Stimulated activated CD4-positive, alpha-beta T cell treated with anti-CD3 and anti-CD28 coated beads, Interleukin-12 subunit alpha, Interleukin-12 subunit beta, amount 100 ng/mL, for 24 hours (primary cell): ENCODE measurements around the gene H2BK1.

Experiments
- DNase-seq, 2 experiments: peaks; one replicate each; pipeline ENCODE4 v3.0.0-alpha.2; 2020; ENCODE audit warnings: low read depth in 2 of 2

H2BK1 gene

DNA sequence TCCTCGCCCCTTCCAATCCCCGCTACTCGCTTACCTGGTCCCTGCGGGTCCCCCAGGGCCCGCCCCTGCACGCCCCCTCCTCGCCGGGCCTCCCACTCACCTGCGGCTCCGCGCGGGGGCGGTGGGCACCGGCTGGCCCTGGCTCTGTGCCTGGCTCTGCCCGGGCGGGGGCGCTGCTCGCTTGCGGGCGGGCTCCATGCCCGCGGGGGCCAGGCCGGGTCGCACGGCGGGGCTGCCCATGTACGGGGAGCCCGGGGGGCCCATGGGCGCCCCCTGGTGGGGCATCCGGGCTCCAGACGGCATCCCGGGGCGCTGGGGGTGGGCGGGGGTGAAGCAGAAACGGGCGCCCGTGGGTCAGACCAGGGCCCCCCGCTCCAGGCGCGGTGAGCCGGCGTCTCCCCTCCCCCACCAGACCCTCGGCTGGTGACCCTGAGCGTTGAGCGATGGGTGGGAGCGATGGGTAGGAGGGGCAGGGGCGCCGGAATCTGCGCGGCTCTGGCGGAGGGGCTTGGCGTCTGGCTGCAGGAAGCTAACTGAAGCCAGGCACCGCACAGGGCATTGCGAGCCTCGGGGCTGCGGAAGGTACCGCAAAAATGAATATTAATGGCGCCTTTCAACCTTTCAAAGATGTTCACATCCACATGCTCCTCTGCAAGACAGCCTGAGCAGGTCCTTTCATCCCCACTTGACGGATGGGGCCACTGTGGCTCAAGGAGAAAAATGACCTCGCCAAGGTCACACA, 35.2 kb upstream of the H2BK1 start:
- DNase-seq, result no peak

DNA sequence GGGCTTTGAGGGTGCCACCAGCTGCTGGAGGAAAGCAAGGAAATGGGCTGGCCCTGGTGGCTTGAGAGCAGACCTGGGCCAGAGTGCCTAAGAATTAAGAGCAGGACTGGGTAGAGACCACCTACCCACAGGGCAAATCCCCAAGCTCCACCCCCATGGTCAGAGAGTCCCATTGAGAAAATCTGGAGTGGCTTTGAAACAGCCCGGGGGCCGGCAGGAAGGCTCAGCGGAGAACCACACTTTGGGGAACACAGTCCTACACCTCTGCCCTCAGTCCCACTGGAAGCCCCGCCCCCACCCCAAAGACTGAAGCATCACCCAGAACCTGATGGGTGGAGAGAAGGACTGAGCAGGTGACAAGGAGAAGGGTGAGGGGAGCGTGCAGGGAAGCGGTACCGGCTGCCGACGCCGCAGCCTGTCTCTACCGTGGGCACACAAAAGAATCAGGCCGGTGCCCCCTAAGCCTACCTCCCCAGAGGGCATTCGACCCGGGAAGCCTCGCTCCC, 34.6 kb upstream of the H2BK1 start:
- no peak for DNase-seq

DNA sequence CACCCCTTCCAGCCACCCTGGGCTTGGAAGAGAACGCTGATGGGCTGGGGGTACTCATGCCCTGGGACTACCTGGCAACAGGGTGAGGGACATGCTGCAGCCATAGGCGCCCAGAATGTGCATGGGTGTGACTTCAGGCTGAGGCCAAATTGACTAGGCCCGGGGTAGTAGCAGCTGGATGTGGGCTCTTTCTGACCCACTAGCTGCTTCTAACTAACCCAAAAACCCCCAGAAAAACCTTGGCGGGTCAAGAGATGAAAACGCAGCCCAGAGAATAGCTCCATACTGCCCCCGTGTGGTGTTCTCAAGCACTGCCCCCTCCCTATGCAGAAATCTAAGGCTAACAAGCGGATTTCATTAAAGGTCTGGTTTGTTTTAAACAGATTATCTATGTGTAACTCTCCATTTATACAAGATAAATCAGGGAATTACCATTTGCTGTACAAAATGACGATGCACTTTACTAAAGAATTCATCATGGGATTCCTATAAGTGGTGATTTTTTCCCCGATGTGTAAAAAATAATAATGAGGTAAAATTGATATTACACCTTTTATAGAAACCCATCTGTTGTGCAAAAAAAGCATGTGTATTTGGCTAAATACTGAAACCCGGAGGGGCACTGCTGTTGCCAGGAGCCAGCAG, 34.0 kb upstream of the H2BK1 start:
- DNase-seq, result no peak

- DNase-seq, result no peak
Observed at GRCh38 chr7:151243408-151244195, 33.3 kb upstream of the H2BK1 start.

DNA sequence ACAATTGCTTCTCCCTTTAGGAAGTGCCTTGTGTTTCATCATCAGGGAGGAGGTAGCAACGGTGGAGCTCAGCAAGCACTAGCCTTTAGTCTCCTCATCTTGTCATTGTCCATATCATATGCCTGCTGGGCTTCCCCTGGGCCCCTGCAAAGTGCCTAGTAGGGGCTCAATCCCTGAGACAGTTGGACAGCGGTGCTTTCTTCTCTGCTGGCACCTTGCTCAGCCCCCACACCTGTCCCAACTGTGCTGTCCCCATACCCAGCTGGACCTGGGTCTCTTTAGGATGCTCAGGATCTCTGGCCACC, 32.7 kb upstream of the H2BK1 start:
- no peak for DNase-seq

DNA sequence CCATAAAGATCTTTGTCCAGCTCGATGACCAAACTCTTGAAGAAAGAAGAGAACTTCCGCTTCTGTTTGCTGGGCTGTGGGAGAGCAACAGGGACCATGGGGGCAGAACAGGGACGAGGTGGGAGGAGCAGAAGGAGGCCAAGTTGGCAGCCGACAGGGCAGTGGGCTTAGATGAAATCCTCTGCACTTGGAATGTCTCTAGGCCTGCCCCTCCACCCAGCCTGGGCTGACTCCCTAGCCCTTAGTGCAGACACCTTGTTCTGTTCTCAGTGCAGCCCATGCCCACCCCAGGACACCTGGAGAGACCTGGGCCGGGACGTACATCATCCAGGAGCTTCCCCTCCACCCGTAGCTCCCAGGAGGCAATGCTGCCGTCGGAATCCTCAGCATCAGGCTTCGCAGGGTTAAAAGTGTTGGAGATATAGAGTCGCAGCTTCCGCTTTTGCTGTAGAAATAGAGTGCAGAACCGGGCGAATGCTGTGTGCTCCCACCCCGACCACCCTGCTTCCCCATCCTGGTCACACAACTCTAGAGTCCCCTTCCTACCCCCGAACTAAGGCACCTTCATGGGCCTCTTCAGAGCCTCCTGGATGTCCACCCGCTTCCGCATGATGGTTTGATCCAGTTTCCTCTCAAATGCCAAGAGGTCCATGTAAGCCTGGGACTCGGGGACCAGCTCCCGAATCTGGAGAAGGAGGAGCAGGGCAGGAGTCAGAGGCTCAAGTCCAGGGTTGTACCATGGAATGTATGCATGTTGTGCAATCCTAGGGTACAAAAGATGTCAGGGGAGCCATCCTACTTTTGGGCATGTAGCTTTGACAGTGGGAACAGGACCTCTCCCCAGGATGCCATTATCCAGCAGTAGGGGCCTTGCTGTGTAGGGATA, 32.1 kb upstream of the H2BK1 start:
- no peak for DNase-seq

- DNase-seq, result no peak
Observed at GRCh38 chr7:151241755-151242096, 31.4 kb upstream of the H2BK1 start.

GRCh38 chr7:151240942-151241754, 30.9 kb upstream of the H2BK1 start:
- no peak for DNase-seq

- no peak for DNase-seq
Observed at GRCh38 chr7:151240536-151240935, 30.2 kb upstream of the H2BK1 start.

GRCh38 chr7:151239837-151240459, 29.7 kb upstream of the H2BK1 start:
- DNase-seq, result no peak

GRCh38 chr7:151238924-151239836, 28.9 kb upstream of the H2BK1 start:
- DNase-seq, result no peak

DNA sequence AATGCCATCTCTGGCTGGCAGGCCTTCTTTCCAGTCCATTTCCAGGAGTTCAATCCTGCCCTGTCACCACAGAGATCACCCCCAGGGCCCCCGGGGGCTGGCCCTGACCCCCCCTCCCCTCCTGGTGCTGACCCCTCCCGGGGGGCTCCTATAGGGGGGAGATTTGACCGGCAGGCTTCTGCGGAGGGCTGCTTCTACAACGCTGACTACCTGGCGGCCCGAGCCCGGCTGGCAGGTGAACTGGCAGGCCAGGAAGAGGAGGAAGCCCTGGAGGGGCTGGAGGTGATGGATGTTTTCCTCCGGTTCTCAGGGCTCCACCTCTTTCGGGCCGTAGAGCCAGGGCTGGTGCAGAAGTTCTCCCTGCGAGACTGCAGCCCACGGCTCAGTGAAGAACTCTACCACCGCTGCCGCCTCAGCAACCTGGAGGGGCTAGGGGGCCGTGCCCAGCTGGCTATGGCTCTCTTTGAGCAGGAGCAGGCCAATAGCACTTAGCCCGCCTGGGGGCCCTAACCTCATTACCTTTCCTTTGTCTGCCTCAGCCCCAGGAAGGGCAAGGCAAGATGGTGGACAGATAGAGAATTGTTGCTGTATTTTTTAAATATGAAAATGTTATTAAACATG, 28.0 kb upstream of the H2BK1 start:
- no peak for DNase-seq

GRCh38 chr7:151237244-151238189, 27.2 kb upstream of the H2BK1 start:
- DNase-seq, result no peak

DNA sequence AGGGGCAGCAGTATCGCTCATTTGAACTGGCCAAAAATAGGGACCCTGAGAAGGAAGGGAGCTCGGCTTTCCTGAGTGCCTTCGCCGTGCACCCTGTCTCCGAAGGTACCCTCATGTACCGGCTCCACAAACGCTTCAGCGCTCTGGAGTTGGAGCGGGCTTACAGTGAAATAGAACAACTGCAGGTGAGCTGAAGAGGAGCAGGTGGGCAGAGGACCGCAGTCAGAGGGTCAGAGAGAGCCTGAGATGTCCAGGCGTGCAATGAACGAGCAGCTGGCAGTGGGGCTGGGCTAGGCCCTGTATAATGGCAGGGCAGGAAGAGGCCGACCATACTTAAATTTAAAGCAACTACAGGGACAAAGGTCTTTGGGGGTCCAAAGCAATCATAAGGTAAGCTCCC, 26.1 kb upstream of the H2BK1 start:
- DNase-seq, result no peak

DNA sequence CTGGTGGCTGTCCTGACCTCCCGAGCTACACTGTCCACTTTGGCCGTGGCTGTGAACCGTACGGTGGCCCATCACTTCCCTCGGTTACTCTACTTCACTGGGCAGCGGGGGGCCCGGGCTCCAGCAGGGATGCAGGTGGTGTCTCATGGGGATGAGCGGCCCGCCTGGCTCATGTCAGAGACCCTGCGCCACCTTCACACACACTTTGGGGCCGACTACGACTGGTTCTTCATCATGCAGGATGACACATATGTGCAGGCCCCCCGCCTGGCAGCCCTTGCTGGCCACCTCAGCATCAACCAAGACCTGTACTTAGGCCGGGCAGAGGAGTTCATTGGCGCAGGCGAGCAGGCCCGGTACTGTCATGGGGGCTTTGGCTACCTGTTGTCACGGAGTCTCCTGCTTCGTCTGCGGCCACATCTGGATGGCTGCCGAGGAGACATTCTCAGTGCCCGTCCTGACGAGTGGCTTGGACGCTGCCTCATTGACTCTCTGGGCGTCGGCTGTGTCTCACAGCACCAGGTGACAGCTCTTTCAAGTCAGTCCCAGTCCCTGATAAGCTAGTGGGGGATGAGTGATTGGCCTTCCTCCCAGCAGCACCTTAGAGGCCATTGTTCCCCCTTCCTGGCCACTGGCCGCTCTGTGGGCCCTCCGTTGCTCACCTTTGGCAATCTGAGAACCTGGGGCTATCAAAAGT, 25.0 kb upstream of the H2BK1 start:
- no peak for DNase-seq

DNA sequence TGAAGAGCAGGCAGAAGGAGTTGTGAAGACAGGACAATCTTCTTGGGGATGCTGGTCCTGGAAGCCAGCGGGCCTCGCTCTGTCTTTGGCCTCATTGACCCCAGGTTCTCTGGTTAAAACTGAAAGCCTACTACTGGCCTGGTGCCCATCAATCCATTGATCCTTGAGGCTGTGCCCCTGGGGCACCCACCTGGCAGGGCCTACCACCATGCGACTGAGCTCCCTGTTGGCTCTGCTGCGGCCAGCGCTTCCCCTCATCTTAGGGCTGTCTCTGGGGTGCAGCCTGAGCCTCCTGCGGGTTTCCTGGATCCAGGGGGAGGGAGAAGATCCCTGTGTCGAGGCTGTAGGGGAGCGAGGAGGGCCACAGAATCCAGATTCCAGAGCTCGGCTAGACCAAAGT, 23.5 kb upstream of the H2BK1 start:
- DNase-seq, result no peak
